Karpas-422 (cell line): ENCODE measurements around the gene CYP4V2. TPM values are rescaled to one million over a fixed set of nuclear protein-coding genes. Genes with fewer than 3 reads are reported as not detected.
A peak's percentile ranks its signal among the peaks of the same experiment; 100 is the strongest.

Source experiments
- DNase-seq: peaks from one replicate; pipeline ENCODE4 v3.0.0-alpha.2; 2015
- H2AFZ ChIP-seq: fragments of 200-600 bp; sonication (generic); 2 replicates; pipeline ENCODE4 v1.6.1; 2014; ENCODE audit warnings: antibody characterized with exemption, low read length, mixed read lengths
- H3K27ac ChIP-seq: fragments of 200-600 bp; sonication (generic); 2 replicates; pipeline ENCODE4 v1.5.1; 2014; ENCODE audit warnings: mild to moderate bottlenecking, low read length, moderate library complexity
- H3K27me3 ChIP-seq: fragments of 200-600 bp; sonication (generic); 2 replicates; pipeline ENCODE4 v1.6.1; 2014; ENCODE audit warnings: low read length, mixed read lengths
- H3K36me3 ChIP-seq: fragments of 200-600 bp; sonication (generic); 2 replicates; pipeline ENCODE4 v1.6.1; 2014; ENCODE audit warnings: low read length, mixed read lengths; ENCODE audit not compliant: insufficient read depth
- H3K4me1 ChIP-seq: fragments of 200-600 bp; sonication (generic); 2 replicates; pipeline ENCODE4 v1.6.1; 2014; ENCODE audit warnings: mild to moderate bottlenecking, low read length, mixed read lengths
- H3K4me2 ChIP-seq: fragments of 200-600 bp; sonication (generic); 2 replicates; pipeline ENCODE4 v1.6.1; 2014; ENCODE audit warnings: low read length, low read depth, mild to moderate bottlenecking; ENCODE audit not compliant: poor library complexity, severe bottlenecking
- H3K4me3 ChIP-seq: fragments of 200-600 bp; sonication (generic); 2 replicates; pipeline ENCODE4 v1.5.1; 2014; ENCODE audit warnings: mild to moderate bottlenecking, antibody characterized with exemption, low read length, mixed read lengths
- H3K79me2 ChIP-seq: fragments of 200-600 bp; sonication (generic); 2 replicates; pipeline ENCODE4 v1.6.1; 2014; ENCODE audit warnings: mild to moderate bottlenecking, low read length, mixed read lengths
- H3K9ac ChIP-seq: fragments of 200-600 bp; sonication (generic); 2 replicates; pipeline ENCODE4 v1.6.0; 2014; ENCODE audit warnings: low read length
- H3K9me2 ChIP-seq: fragments of 200-600 bp; sonication (generic), shearing (Covaris generic); replicated peaks from 2 replicates; pipeline ENCODE4 v1.6.0; 2014; ENCODE audit warnings: mild to moderate bottlenecking, low read length, moderate library complexity; ENCODE audit not compliant: insufficient read depth
- H3K9me3 ChIP-seq: fragments of 300-700, 200-600 bp; sonication (generic); 2 replicates; pipeline ENCODE4 v1.6.1; 2014; ENCODE audit warnings: low read length, mixed read lengths
- H4K20me1 ChIP-seq: fragments of 200-600 bp; sonication (generic); 2 replicates; pipeline ENCODE4 v1.6.1; 2014; ENCODE audit warnings: mild to moderate bottlenecking, antibody characterized with exemption, low read length, low read depth; ENCODE audit not compliant: insufficient read depth
- total RNA-seq: library from RNA; depleted of rRNA; stranded (reverse); fragments of >200 nt; shearing (Covaris generic); gene quantifications from 2 replicates; pipeline ENCODE4 v1.2.3, GENCODE V29; 2014; ENCODE audit warnings: low replicate concordance

CYP4V2 gene
- total RNA-seq, 1 experiment from 2014 or later = 61.3 TPM

DNA sequence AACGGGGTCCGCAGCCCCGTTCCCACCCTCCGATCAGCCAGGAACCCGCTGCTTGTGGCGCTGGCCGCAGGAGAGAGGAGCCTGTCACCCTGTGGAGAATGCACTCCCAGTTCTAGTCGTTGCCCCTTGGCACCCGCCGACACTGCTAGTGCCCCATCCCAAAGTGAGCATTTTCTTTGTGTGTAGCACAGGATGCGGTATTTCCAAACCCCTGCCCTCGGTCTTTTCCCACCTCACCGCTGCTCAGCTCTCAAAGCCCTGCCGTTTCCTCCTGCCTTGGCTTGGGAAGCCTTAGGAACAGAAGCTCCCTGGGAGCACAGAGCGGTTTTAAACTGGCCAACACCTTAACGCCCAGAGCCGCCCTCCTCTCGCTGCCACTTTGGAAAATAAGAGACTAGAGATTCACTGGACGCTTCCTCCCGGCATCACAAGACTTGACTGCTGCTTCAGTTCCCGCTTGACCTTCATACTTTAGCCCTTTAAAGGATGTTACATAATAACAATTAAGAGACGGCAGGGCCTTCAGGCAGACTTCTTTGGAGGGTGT lies 772 bp downstream of the CYP4V2 start:
- Histone ChIP-seq H3K36me3 (peaks cover 6% of the 10 kb centered on the region; the same call in 1 of the 2 replicates), H3K9me2 (no peaks in the 10 kb centered on the region), H3K4me2 (peak overlapping the region; percentile 87), H3K9me3 (no peaks in the 10 kb centered on the region), H2AFZ (no peak overlapping the region), H3K4me3 (peak overlapping the region; percentile 84), H4K20me1 (no peaks in the 10 kb centered on the region), H3K9ac (peak overlapping the region; percentile 95), H3K4me1 (peaks cover 28% of the 10 kb centered on the region), H3K79me2 (peaks cover 41% of the 10 kb centered on the region), H3K27ac (peak overlapping the region; percentile 88), H3K27me3 (no peaks in the 10 kb centered on the region)
- peak; percentile 59 for DNase-seq

DNA sequence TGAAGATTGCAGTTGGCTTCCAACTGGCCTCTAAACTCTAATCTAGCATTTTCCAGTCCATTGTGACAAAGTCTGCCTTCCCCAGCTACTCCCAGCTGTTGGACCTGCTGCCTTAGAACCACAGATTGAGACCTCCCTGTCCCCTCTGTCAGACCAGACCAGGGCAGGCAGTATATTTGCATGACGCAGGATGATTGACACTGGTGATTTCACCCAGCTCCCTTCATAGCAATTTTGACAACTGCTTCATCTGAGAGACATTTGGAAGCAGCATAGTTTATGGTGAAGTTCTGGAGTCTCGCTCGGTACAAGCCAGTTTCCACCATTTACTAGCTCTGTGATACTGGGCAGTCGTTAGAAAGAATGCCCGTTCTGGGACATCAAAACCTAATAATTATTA lies 2.5 kb downstream of the CYP4V2 start:
- Histone ChIP-seq H3K27ac (peak overlapping the region; percentile 88), H3K4me2 (peak overlapping the region; percentile 87)

DNA sequence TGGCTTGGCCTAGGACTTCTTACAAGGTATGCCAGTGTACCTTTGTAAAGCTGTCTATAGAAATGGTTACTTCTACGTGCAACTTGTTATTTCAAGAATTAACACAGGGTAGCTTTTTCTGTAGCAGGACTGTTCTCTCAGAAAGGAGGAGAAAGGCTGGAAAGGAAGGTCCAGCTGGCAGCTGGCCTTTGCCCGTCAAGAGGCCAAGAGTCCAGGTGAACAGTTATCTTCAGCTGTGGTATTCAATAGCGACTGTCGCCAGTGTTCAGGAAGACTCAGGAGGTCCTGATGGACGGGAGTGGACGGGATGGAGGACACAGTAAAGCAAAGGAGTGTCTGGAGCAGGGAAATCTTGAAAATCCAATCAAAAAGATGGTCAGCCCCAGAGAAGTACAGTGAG lies 4.7 kb downstream of the CYP4V2 start:
- DNase-seq = no peak
- Histone ChIP-seq H3K9me3 (no peaks in the 10 kb centered on the region), H3K4me2 (no peak overlapping the region), H3K9me2 (no peaks in the 10 kb centered on the region), H3K79me2 (peaks cover 38% of the 10 kb centered on the region), H2AFZ (no peak overlapping the region), H4K20me1 (no peaks in the 10 kb centered on the region), H3K4me3 (no peak overlapping the region), H3K27me3 (no peaks in the 10 kb centered on the region), H3K9ac (no peak overlapping the region), H3K36me3 (peaks cover 9% of the 10 kb centered on the region; the same call in 1 of the 2 replicates), H3K27ac (no peak overlapping the region), H3K4me1 (peaks cover 25% of the 10 kb centered on the region)

More for the DNA sequence above, 2.5 kb downstream of the CYP4V2 start:
- Histone ChIP-seq H3K4me3 (no peak overlapping the region), H3K9me2 (no peaks in the 10 kb centered on the region), H4K20me1 (no peaks in the 10 kb centered on the region), H3K79me2 (peaks cover 41% of the 10 kb centered on the region), H2AFZ (no peak overlapping the region), H3K27me3 (no peaks in the 10 kb centered on the region), H3K9ac (no peak overlapping the region), H3K36me3 (peaks cover 9% of the 10 kb centered on the region; the same call in 1 of the 2 replicates), H3K9me3 (no peaks in the 10 kb centered on the region), H3K4me1 (peaks cover 28% of the 10 kb centered on the region)
- no peak for DNase-seq

DNA sequence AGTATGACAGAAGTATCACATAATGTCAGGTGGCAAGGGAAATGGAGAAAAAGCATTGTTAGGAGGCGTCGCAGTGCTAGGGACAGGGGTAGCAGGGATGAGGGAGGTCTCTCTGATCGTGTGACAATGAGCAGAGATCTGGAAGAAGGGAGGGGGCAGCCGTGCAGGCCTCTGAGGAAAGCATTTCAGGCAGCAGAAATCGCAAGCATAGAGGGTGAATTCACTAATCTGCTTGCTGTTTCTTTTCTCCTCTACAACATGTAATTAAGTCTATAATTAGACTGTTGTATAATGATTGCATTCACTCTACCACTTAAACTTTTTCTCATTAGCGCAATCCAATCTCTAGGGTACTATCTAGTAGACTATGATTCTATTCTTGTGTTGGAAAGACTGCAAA lies 9.1 kb downstream of the CYP4V2 start:
- Histone ChIP-seq H3K4me3 (no peak overlapping the region), H2AFZ (no peak overlapping the region), H3K9me3 (no peaks in the 10 kb centered on the region), H3K9ac (no peak overlapping the region), H4K20me1 (no peaks in the 10 kb centered on the region), H3K36me3 (peaks cover 9% of the 10 kb centered on the region; the same call in 1 of the 2 replicates), H3K27ac (0 out of 2 replicates have a peak overlapping the region, but pooled peaks have one; percentile 82), H3K4me1 (peaks cover 42% of the 10 kb centered on the region), H3K9me2 (no peaks in the 10 kb centered on the region), H3K4me2 (no peak overlapping the region), H3K27me3 (no peaks in the 10 kb centered on the region), H3K79me2 (peaks cover 10% of the 10 kb centered on the region; the same call in 1 of the 2 replicates)
- DNase-seq = no peak

DNA sequence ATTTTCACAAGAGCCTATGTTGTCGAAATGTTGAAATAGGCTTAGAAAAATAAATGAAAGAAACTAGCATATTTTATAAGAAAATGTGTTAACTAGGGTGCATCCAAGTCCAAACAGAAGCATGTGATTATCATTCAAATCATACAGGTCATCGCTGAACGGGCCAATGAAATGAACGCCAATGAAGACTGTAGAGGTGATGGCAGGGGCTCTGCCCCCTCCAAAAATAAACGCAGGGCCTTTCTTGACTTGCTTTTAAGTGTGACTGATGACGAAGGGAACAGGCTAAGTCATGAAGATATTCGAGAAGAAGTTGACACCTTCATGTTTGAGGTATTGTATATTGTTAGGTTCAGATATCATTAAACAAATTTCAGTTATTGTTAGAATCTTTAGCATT lies 9.6 kb downstream of the CYP4V2 start:
- Histone ChIP-seq H2AFZ (no peak overlapping the region), H3K4me1 (peaks cover 42% of the 10 kb centered on the region), H3K36me3 (peaks cover 9% of the 10 kb centered on the region), H3K4me2 (no peak overlapping the region), H3K27ac (peak overlapping the region; percentile 82), H3K79me2 (peaks cover 6% of the 10 kb centered on the region; the same call in 1 of the 2 replicates), H3K9me2 (no peaks in the 10 kb centered on the region), H3K9ac (no peak overlapping the region), H3K4me3 (no peak overlapping the region), H3K9me3 (no peaks in the 10 kb centered on the region), H3K27me3 (no peaks in the 10 kb centered on the region), H4K20me1 (no peaks in the 10 kb centered on the region)
- no peak for DNase-seq

DNA sequence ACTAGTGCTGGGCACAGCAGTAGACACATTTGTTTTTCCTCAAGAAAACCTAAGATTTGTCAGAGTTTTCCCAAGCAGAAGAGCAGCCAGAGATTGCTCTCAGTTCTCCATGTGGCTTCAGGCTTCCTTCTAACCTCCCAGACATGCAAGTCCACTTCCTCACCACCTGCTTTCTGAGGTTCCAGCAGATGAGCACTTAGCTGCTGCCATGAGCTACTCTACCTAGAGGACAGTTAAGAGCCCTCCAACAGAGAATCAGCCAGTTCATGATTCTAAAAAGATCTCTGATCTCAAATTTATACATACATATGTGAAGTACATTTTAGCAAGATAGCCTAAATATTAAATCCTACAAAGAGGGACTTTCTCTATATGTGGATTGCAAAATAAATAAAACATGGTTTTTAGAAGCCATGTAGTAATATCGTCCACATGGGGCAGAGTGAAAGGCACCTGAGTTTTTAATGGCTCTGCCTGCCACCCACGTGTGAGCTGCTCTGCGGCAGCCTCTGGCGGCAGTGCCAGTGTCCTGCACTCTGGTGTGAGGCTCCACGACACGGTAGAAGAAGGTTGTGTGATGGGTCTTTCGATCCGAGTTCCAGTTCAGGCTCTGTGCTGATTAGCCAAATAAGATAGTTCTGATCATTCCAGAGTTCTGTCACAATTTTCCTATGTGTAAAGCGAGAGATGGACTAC lies 10.3 kb downstream of the CYP4V2 start:
- H2AFZ ChIP-seq = no peak overlapping the region
- no peaks in the 10 kb centered on the region for H3K9me2 ChIP-seq
- H3K4me2 ChIP-seq = peak overlapping the region; percentile 4
- H3K27ac ChIP-seq = peak overlapping the region; percentile 82
- no peaks in the 10 kb centered on the region for H3K27me3 ChIP-seq
- no peaks in the 10 kb centered on the region for H4K20me1 ChIP-seq
- H3K4me1 ChIP-seq = peaks cover 42% of the 10 kb centered on the region
- H3K79me2 ChIP-seq = 0 out of 2 replicates have a peak, but pooled peaks cover 4% of the 10 kb centered on the region
- peaks cover 9% of the 10 kb centered on the region for H3K36me3 ChIP-seq
- H3K9me3 ChIP-seq = no peaks in the 10 kb centered on the region
- peak overlapping the region; percentile 37; the same call in 1 of the 2 replicates for H3K9ac ChIP-seq
- peak; percentile 86 for DNase-seq
- H3K4me3 ChIP-seq = no peak overlapping the region

DNA sequence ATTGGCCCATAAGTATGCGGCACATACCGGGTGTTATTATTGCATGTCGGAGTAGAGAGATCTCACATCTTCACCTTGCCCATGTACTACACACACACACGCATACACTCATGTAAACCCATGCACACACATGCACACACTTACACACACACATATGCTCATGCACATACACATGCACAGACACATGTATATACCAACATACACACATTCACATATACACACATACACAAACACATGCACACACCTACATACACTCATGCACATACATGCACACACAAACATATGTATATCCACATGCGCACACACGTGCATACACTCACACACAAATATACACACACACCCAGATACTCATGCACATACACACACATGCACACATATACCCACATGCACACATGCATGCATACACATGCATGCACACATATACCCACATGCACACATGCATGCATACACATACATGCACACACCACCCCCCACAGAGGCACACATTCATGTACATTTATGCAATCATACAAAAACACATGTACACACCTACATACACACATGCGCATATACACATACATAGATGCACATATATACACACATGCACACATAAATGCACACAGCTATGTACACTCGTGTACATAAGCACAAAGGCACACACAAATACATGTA lies 11.2 kb downstream of the CYP4V2 start:
- Histone ChIP-seq H3K27me3 (no peaks in the 10 kb centered on the region), H3K4me3 (no peak overlapping the region; the same call in 1 of the 2 replicates), H3K9me3 (no peaks in the 10 kb centered on the region), H3K9ac (no peak overlapping the region; the same call in 1 of the 2 replicates), H3K27ac (peak overlapping the region; percentile 91), H3K4me1 (peaks cover 42% of the 10 kb centered on the region), H3K9me2 (no peaks in the 10 kb centered on the region), H2AFZ (no peak overlapping the region), H4K20me1 (no peaks in the 10 kb centered on the region), H3K79me2 (0 out of 2 replicates have a peak, but pooled peaks cover 4% of the 10 kb centered on the region), H3K36me3 (peaks cover 5% of the 10 kb centered on the region), H3K4me2 (peak overlapping the region; percentile 89)
- DNase-seq = no peak

DNA sequence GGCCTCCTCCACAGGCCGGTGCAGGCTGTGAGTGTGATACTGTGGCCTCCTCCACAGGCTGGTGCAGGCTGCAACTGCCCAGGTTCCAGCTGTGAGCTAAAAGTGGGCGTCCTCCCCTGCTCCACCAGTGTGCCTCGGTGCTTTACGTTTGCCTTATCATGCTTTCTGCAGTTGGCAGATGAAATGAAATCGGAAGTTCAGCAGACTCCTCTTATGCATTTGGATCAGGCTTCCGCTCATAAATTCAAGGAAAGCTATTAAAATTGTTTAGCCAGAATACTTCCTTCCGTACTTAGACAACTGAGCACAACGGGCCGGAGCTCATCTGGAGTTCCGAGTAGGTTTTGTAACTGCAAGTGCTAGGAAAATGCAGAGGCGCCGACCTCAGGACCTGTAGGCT lies 12.0 kb downstream of the CYP4V2 start:
- Histone ChIP-seq H3K4me2 (peak overlapping the region; percentile 89), H3K9me2 (no peaks in the 10 kb centered on the region), H3K36me3 (peaks cover 7% of the 10 kb centered on the region), H3K9ac (peak overlapping the region; percentile 61), H2AFZ (no peak overlapping the region), H3K4me3 (peak overlapping the region; percentile 71), H3K9me3 (no peaks in the 10 kb centered on the region), H3K27me3 (no peaks in the 10 kb centered on the region), H4K20me1 (no peaks in the 10 kb centered on the region), H3K27ac (peak overlapping the region; percentile 91), H3K4me1 (peaks cover 42% of the 10 kb centered on the region), H3K79me2 (0 out of 2 replicates have a peak, but pooled peaks cover 4% of the 10 kb centered on the region)
- peak; percentile 53 for DNase-seq
